BJ (cell line): Measurements from ENCODE around the gene SPINK14. TPM values are rescaled to one million over a fixed set of nuclear protein-coding genes. Genes with fewer than 3 reads are reported as not detected.

Source experiments
- CTCF ChIA-PET: fragments of 350-600 bp; formaldehyde crosslinking; extraction: SDS; loops from one replicate; lab custom pipeline; 2021; ENCODE audit warnings: antibody characterized with exemption, inconsistent platforms; lab: Yijun Ruan, JAX
- POLR2A ChIA-PET: fragments of 300-600 bp; sonication (Branson Sonifier 250); formaldehyde crosslinking; extraction: SDS; loops from one replicate; lab custom pipeline; 2021; ENCODE audit warnings: antibody characterized with exemption; lab: Charles Lee
- DNase-seq: peaks from one replicate; pipeline ENCODE4 v3.0.0-alpha.2; 2011; ENCODE audit warnings: low read depth
- H3K27me3 ChIP-seq: 2 replicates; pipeline ENCODE4 v1.6.0; 2011; ENCODE audit warnings: low read length; ENCODE audit not compliant: control insufficient read depth, insufficient read depth
- H3K36me3 ChIP-seq: 2 replicates; pipeline ENCODE4 v1.5.1; 2011; ENCODE audit warnings: low read length; ENCODE audit not compliant: control insufficient read depth, insufficient read depth
- H3K4me3 ChIP-seq: 2 replicates; pipeline ENCODE4 v1.5.1; 2011; ENCODE audit warnings: low read depth, mild to moderate bottlenecking, control low read depth, low read length
- CTCF ChIP-seq: IDR thresholded peaks from 2 replicates; pipeline ENCODE4 v1.5.1; 2011; ENCODE audit warnings: low read depth, mild to moderate bottlenecking, control low read depth, inconsistent platforms, low read length, moderate library complexity; ENCODE audit not compliant: insufficient read depth
- polyA plus RNA-seq: library from polyadenylated mRNA; depleted of rRNA; stranded (reverse); fragments of >200 nt; gene quantifications from 2 replicates; pipeline ENCODE4 v1.2.3, GENCODE V29; 2011

SPINK14 gene
- polyA plus RNA-seq, 1 experiment, result not detected

GRCh38 chr5:148152781-148153180, 15.6 kb upstream of the SPINK14 start:
- CTCF ChIA-PET, result no interaction called here
- no peak for TF ChIP-seq CTCF
- POLR2A ChIA-PET, result no interaction called here

GRCh38 chr5:148156609-148157008, 11.7 kb upstream of the SPINK14 start:
- CTCF ChIA-PET, result no interaction called here

More at GRCh38 chr5:148152781-148153180, 15.6 kb upstream of the SPINK14 start:
- Histone ChIP-seq H3K36me3 (no peaks in the 10 kb centered on the region), H3K4me3 (no peak overlapping the region), H3K27me3 (no peaks in the 10 kb centered on the region)
- DNase-seq, result no peak

GRCh38 chr5:148162038-148162437, 6.3 kb upstream of the SPINK14 start:
- no peak for TF ChIP-seq CTCF
- no peak for DNase-seq
- ChIA-PET POLR2A (no interaction called here), CTCF (no interaction called here)
- no peaks in the 10 kb centered on the region for H3K27me3 ChIP-seq
- H3K36me3 ChIP-seq, result no peaks in the 10 kb centered on the region
- H3K4me3 ChIP-seq, result no peak overlapping the region

More at GRCh38 chr5:148156609-148157008, 11.7 kb upstream of the SPINK14 start:
- Histone ChIP-seq H3K4me3 (no peak overlapping the region), H3K27me3 (no peaks in the 10 kb centered on the region), H3K36me3 (no peaks in the 10 kb centered on the region)
- no peak for DNase-seq
- no peak for TF ChIP-seq CTCF
- POLR2A ChIA-PET, result no interaction called here

- CTCF ChIA-PET, result interaction anchor here (1.0 to 1.1 kb wide), 2 partner anchors 22 to 568 kb away, joined by 3 read pairs; no protein-coding TSS in a partner anchor
- Histone ChIP-seq H3K4me3 (no peak overlapping the region), H3K36me3 (no peaks in the 10 kb centered on the region), H3K27me3 (no peaks in the 10 kb centered on the region)
- no peak for DNase-seq
- POLR2A ChIA-PET, result no interaction called here
- no peak for TF ChIP-seq CTCF
These were observed 5.0 kb upstream of the SPINK14 start for GRCh38 chr5:148163345-148163744.

- TF ChIP-seq CTCF, result no peak
- CTCF ChIA-PET, result no interaction called here
- POLR2A ChIA-PET, result no interaction called here
- no peaks in the 10 kb centered on the region for H3K36me3 ChIP-seq
- no peaks in the 10 kb centered on the region for H3K27me3 ChIP-seq
- no peak for DNase-seq
- no peak overlapping the region for H3K4me3 ChIP-seq
These were observed 1.6 kb upstream of the SPINK14 start for GRCh38 chr5:148166550-148167283.
